SW480 (cell line): ENCODE measurements around the gene NRSN2.
A peak's percentile ranks its signal among the peaks of the same experiment; 100 is the strongest.
"Not testable (repeated sequence)": the region's sequence is repeated elsewhere in the genome, so short reads cannot be mapped to it uniquely, and the experiment has no call there.

Source experiments
- DNase-seq: peaks from one replicate; pipeline ENCODE4 v3.0.0-alpha.2; 2016; ENCODE audit warnings: low spot score

NRSN2 gene

DNA sequence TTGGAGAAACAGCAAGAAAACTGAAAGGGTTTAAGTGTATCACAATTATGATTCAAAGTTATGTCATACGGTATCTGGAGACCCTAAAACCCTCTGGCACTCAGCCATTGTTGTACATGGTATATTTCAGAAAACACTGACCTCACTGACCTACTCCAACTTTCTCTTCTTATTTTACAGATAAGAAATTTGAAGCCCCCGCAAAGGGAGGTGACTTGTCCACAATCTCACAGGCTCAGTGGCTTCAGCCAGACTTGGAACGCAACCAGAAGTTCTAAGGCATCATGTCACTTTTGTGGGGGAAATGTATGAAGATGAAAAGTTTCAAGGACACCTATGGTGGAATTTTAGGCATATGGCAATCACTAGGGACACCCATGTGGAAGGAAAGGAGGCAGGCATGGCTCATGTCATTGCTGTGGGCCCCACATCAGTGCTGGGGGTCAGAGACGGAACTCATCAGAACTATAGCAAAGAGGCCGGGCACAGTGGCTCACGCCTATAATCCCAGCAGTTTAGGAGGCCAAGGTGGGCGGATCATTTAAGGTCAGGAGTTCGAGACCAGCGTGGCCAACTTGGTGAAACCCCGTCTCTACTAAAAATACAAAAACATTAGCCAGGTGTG lies 28.5 kb downstream of the NRSN2 start:
- no peak for DNase-seq

GRCh38 chr20:376089-376488 lies 29.2 kb downstream of the NRSN2 start:
- no peak for DNase-seq

GRCh38 chr20:376750-377149 lies 29.8 kb downstream of the NRSN2 start:
- no peak for DNase-seq

DNA sequence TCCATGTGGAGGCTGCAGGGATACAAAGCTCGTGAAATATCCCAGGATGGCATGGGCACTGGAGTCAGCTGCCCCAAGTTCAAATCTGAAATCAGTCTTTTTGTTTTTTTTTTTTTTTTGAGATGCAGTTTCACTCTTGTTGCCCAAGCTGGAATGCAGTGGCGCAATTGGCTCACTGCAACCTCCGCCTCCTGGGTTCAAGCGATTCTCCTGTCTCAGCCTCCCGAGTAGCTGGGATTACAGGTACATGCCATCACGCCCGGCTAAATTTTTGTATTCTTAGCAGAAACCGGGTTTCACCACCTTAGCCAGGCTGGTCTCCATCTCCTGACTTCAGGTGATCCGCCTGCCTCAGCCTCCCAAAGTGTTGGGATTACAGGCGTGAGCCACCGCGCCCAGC lies 30.7 kb downstream of the NRSN2 start:
- not testable (repeated sequence) for DNase-seq

DNA sequence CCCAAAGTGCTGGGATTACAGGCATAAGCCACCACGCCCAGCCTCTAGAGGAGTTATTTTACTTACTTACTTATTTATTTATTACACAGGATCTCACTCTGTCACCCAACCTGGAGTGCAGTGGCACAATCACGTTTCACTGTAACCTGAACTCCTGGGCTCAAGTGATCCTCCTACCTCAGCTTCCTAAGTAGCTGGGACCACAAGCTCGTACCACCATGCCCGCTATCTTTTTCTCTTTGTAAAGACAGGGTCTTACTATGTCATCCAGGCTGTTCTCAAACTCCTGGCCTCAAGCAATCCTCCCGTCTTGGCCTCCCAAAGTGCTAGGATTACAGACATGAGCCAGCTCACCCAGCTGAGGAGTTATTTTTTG lies 32.0 kb downstream of the NRSN2 start:
- no peak for DNase-seq

- peak; percentile 97 for DNase-seq
Observed at GRCh38 chr20:380763-381580, 34.1 kb downstream of the NRSN2 start.

- peak; percentile 96 for DNase-seq
Observed at GRCh38 chr20:381581-382290, 34.8 kb downstream of the NRSN2 start.

DNA sequence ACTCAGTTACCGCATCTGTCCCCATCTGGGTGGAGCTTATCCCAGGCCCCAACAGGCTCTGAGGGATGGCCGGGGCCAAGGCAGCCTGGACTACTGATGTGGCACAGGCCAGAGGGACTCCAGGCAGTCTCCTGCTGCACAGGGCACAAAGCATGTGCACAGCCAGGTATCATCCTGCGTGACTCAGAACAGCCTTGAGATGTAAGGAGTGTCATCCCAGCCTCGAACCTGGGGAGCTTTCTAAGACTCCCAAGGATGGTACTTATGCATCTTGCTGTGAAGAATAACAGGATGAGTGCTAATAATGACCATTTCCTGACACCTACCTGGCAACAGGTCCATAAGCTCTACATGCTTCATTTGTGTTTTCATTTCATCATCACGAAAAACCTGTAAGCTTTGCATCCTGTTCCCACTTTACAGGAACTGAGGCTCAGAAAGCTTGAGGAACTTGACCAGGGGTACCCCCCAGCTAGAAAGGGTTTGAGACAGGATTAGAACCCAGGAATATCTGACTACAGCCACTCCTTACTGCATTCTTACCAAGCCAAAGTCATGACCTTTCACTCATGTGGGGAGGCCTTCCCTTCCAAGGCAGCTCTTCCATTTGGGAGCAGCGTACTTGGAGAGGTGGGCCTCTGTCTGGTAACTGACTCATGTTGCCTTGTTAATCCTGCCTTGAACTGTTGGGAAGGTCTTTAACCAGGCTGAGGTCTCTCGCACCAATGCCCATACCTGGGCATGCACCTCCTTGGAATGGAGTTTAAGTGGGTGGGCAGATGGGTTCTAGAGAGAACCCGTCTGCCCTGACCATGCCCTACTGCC lies 35.6 kb downstream of the NRSN2 start:
- no peak for DNase-seq

DNA sequence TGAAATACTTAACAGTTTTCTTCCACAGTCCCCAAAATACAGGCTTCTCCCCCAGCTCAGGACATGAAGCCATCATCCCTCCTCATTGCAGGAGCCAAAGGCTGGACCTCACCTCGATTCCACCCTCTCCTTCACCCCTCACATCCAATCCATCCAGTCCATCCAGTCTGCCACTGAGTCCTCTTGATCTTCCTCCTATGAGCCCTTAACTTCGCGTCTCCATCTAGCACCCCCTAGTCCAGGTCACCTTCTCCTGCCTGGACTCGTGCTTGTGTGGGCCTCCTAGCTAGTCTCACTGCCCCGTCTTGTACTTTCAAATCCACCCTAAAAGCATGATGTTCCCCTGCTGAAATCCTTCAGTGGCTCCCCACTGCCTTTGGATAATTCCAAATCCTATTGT lies 37.0 kb downstream of the NRSN2 start:
- DNase-seq, result no peak

DNA sequence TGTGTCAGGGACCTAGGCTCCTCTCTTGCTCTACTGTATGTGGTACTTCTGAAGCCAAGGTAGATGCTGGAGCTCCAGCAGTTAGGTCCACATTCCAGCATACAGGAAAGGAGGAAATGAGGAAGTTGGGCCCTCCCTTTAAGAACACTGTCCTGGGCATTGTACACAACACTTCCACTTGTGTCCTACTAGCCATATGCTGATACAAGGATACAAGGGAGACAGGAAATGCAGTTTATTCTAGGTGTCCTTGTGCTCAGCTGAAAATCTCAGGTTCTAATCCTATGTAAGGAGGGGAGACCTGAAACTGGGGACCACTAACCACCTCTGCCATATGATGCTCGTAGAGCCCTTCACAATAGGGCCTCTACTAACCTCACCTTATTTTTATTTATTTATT lies 37.8 kb downstream of the NRSN2 start:
- no peak for DNase-seq

DNA sequence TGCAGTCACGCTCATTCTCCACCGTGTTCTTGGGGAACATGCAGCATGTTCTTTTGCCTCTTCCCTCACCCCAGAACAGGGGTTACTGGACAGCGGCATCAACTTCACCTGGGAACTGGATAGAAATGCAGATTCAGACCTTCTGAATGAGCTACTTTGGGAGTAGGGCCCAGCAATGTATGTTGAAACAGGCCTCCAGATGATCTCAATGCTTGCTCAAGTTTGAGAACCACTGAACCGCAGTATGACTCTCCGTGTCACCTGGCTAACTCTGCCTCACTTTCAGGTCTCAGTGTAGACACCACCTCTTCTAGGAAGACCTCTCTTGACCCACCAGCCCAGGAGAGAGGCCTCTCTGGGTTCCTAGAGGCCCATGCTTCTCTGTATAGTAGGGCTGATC lies 38.5 kb downstream of the NRSN2 start:
- DNase-seq, result no peak

- DNase-seq, result not testable (repeated sequence)
Observed at GRCh38 chr20:386634-387033, 39.7 kb downstream of the NRSN2 start.

GRCh38 chr20:387520-387919 lies 40.6 kb downstream of the NRSN2 start:
- no peak for DNase-seq

DNA sequence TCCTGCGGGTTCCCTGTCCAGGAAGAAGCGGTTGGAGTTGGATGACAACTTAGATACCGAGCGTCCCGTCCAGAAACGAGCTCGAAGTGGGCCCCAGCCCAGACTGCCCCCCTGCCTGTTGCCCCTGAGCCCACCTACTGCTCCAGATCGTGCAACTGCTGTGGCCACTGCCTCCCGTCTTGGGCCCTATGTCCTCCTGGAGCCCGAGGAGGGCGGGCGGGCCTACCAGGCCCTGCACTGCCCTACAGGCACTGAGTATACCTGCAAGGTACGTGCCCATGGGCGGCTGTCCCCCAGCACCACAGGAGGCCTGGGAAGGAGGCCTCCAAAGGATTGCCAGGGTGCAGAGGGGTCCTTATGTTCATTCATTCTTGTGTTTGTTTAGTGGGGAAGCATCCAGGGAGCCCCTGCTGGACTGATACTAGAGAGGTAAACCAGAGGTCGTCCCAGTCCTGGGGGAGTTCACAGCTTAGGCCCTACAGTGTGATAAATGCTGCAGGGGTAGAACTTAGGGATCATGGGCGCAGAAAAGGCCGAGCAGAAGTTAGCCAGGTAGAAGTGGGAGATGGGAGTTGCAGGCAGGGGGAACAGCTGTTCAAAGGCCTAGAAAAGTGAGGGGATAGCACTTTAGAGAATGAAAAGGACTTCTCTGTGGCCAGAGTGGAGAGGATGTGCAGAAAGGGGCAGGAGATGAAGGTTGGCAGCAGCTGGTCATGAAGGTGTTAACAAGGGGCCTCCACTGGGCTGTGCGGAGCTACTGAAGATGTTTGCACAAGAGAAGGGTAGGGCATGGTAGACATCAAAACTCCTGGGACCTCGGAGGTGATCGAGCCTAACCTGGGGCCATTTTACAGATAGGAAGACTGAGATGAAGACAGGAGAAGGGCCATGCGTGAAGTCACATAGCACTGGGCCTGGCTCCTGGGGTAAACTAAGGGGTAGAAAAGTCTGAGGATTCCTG lies 41.4 kb downstream of the NRSN2 start:
- DNase-seq, result no peak

GRCh38 chr20:389220-389619 lies 42.3 kb downstream of the NRSN2 start:
- no peak for DNase-seq

DNA sequence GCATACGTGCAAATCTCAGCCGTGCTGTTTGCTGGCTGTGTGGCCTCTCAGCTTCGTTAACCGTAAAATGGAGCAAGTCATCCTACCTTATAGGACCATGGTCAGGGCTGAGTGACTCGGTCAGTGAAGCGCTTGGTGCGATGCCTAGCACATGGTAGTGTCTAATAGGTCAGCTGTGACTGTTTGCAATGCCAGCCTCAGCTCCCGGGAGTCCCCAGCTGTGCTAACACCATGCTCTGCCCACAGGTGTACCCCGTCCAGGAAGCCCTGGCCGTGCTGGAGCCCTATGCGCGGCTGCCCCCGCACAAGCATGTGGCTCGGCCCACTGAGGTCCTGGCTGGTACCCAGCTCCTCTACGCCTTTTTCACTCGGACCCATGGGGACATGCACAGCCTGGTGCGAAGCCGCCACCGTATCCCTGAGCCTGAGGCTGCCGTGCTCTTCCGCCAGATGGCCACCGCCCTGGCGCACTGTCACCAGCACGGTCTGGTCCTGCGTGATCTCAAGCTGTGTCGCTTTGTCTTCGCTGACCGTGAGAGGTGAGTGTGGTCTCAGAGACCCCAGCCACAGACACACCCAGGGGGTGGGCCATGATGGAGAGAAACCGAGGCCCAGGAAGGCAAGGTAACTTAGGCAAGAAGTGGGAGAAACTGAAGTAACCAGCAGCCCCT lies 44.3 kb downstream of the NRSN2 start:
- DNase-seq, result no peak

DNA sequence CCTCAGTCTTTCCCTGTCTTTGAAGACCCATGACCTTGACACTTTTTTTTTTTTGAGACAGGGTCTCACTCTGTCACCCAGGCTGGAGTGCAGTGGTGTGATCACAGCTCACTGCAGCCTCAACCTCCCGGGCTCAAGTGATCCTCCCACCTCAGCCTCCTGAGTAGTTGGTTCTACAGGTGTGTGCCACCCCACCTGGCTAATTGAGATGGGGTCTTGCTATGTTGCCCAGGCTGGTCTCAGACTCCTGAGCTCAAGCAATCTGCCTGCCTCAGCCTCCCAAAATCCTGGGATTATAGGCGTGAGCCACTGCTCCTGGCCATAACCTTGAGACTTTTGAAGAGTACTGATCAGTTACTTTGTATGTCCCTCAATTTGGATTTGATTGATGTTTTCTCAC lies 46.4 kb downstream of the NRSN2 start:
- not testable (repeated sequence) for DNase-seq

- DNase-seq, result no peak
Observed at GRCh38 chr20:396252-396618, 49.3 kb downstream of the NRSN2 start.

- DNase-seq, result no peak
Observed at GRCh38 chr20:396619-397431, 49.9 kb downstream of the NRSN2 start.
